ENCODE results near the gene ARRDC1. TPM values are rescaled to one million over a fixed set of nuclear protein-coding genes. Genes with fewer than 3 reads are reported as not detected.

The ARRDC1 gene
- polyA plus RNA-seq, 1 of the 3 experiments (the other 2 are of a cell fraction), result 49.7 TPM

GRCh38 chr9:137590469-137591383 is 14.8 kb upstream of the ARRDC1 start, which contains the start of gene ZMYND19:
TSS of gene ZMYND19 (minus strand) at chr9:137590512. CDS start at chr9:137590263, 249 bp downstream.
- peak within 1 kb of the TSS; percentile 96 for H3K4me2 ChIP-seq
- H3K36me3 ChIP-seq (replicated peaks in 1 of 2; ENCODE audit: control insufficient read depth in 1 of 2, insufficient read depth in 2 of 2, low read length in 1 of 2), result peaks cover 6 to 28% of the 10 kb centered on the region in 2 experiments
- H3K9me2 ChIP-seq, result no peaks in the 10 kb centered on the region
- peak within 1 kb of the TSS in 1 of 2 experiments; percentile 28; a peak in 1 of 4 replicates for H3K27ac ChIP-seq (ENCODE audit: low read depth in 2 of 2, low read length in 1 of 2)
- H3K79me2 ChIP-seq (ENCODE audit: insufficient read depth), result peaks cover 21% of the 10 kb centered on the region
- H3K9me3 ChIP-seq, result no peaks in the 10 kb centered on the region
- peak within 1 kb of the TSS; percentile 79 to 86 for H3K4me3 ChIP-seq (ENCODE audit: low read depth in 2 of 2, low read length in 1 of 2)
- DNase-seq, result peak; percentile 100
- CTCF ChIA-PET, result interaction anchor here (1.4 to 4.2 kb wide), 2 partner anchors 11 to 15 kb away, joined by 3 to 27 read pairs; partner anchors contain the start of genes ARRDC1 and DPH7
- peaks cover 9 to 18% of the 10 kb centered on the region in 2 experiments; a peak in 2 of 4 replicates for H3K4me1 ChIP-seq (ENCODE audit: control insufficient read depth in 1 of 2, insufficient read depth in 2 of 2, low read depth in 1 of 2, low read length in 1 of 2)
- WGBS (ENCODE audit: low lambda C conversion rate), result 6% methylated on average over 16 of the region's 113 CpGs
- H3K27me3 ChIP-seq (ENCODE audit: insufficient read depth), result no peaks in the 10 kb centered on the region
- peak within 1 kb of the TSS; percentile 72 for H3K9ac ChIP-seq
- peaks cover 3% of the 10 kb centered on the region for H3F3A ChIP-seq (replicated peaks; ENCODE audit: insufficient read depth)
- H4K20me1 ChIP-seq (ENCODE audit: insufficient read depth), result peaks cover 19% of the 10 kb centered on the region
- POLR2A ChIA-PET, result interaction anchor here (1.0 kb wide), 1 partner anchor 9 kb away, joined by 8 read pairs; no protein-coding TSS in a partner anchor
- H2AFZ ChIP-seq (ENCODE audit: low read depth), result peak within 1 kb of the TSS; percentile 84; the same call in 1 of the 2 replicates
- TF ChIP-seq SIN3A (IDR thresholded peaks at IDR 0.05; ENCODE audit: borderline replicate concordance, low read depth, low read length) (peak; percentile 72; the same call in 1 of the 2 replicates), TCF12 (IDR thresholded peaks at IDR 0.05) (no peak), RAD21 (IDR thresholded peaks at IDR 0.05; ENCODE audit: low read length) (no peak), GATA2 (CRISPR knock-in tag; IDR thresholded peaks at IDR 0.05) (no peak), FOSL2 (IDR thresholded peaks at IDR 0.05; ENCODE audit: borderline replicate concordance, low read depth) (no peak), IRF3 (IDR thresholded peaks at IDR 0.05; ENCODE audit: low read depth, low read length) (no peak), RXRA (IDR thresholded peaks at IDR 0.05; ENCODE audit: borderline replicate concordance, low read depth) (no peak), USF2 (IDR thresholded peaks at IDR 0.05; ENCODE audit: borderline replicate concordance, low read depth, low read length) (no peak), GABPA (IDR thresholded peaks at IDR 0.05; ENCODE audit: low read depth) (no peak), SMC3 (IDR thresholded peaks at IDR 0.05; ENCODE audit: low read depth, low read length) (no peak), TEAD4 (IDR thresholded peaks at IDR 0.05; ENCODE audit: borderline replicate concordance, insufficient read depth) (no peak), NFIC (IDR thresholded peaks at IDR 0.05; ENCODE audit: borderline replicate concordance) (no peak), RCOR1 (IDR thresholded peaks at IDR 0.05; ENCODE audit: low read length) (no peak), JUND (IDR thresholded peaks at IDR 0.05) (no peak), CTCF (IDR thresholded peaks at IDR 0.05) (no peak), REST (IDR thresholded peaks at IDR 0.05; ENCODE audit: low read depth, low read length) (no peak), YY1 (IDR thresholded peaks at IDR 0.05; ENCODE audit: low read depth) (no peak), EP300 (IDR thresholded peaks at IDR 0.05; ENCODE audit: borderline replicate concordance in 1 of 2, low read depth in 1 of 2, low read length in 1 of 2) (no peak), ZBTB33 (IDR thresholded peaks at IDR 0.05; ENCODE audit: borderline replicate concordance, low read depth) (no peak), PBX3 (IDR thresholded peaks at IDR 0.05) (no peak)
